ENCODE data around the gene SLC25A25. TPM values are rescaled to one million over a fixed set of nuclear protein-coding genes. Genes with fewer than 3 reads are reported as not detected.
"Not testable (repeated sequence)": the region's sequence is repeated elsewhere in the genome, so short reads cannot be mapped to it uniquely, and the experiment has no call there.

The SLC25A25 gene
- total RNA-seq, 1 experiment from 2014 or later = 23.7 TPM

- H3K4me3 ChIP-seq (ENCODE audit: insufficient read depth, low read depth, low read length) = no peak overlapping the region
- DNase-seq = no peak
- no peaks in the 10 kb centered on the region for H3K27me3 ChIP-seq (ENCODE audit: control insufficient read depth, insufficient read depth, low read length)
- no peaks in the 10 kb centered on the region for H3K36me3 ChIP-seq (replicated peaks; ENCODE audit: control insufficient read depth, insufficient read depth, low read length)
Observed at GRCh38 chr9:128042043-128042442, 26.0 kb upstream of the SLC25A25 start.

- DNase-seq = no peak
- Histone ChIP-seq H3K36me3 (replicated peaks; ENCODE audit: control insufficient read depth, insufficient read depth, low read length) (no peaks in the 10 kb centered on the region), H3K4me3 (ENCODE audit: insufficient read depth, low read depth, low read length) (no peak overlapping the region), H3K27me3 (ENCODE audit: control insufficient read depth, insufficient read depth, low read length) (no peaks in the 10 kb centered on the region)
Observed at GRCh38 chr9:128043467-128043868, 24.6 kb upstream of the SLC25A25 start.

- H3K27me3 ChIP-seq (ENCODE audit: control insufficient read depth, insufficient read depth, low read length); H3K4me3 ChIP-seq (ENCODE audit: insufficient read depth, low read depth, low read length); DNase-seq; H3K36me3 ChIP-seq (replicated peaks; ENCODE audit: control insufficient read depth, insufficient read depth, low read length): not testable (repeated sequence)
Observed at GRCh38 chr9:128045409-128045808, 22.6 kb upstream of the SLC25A25 start.

GRCh38 chr9:128045831-128046230 lies 22.2 kb upstream of the SLC25A25 start:
- no peak for DNase-seq
- Histone ChIP-seq H3K4me3 (ENCODE audit: insufficient read depth, low read depth, low read length) (no peak overlapping the region), H3K27me3 (ENCODE audit: control insufficient read depth, insufficient read depth, low read length) (no peaks in the 10 kb centered on the region), H3K36me3 (replicated peaks; ENCODE audit: control insufficient read depth, insufficient read depth, low read length) (no peaks in the 10 kb centered on the region)

GRCh38 chr9:128047231-128047630 lies 20.8 kb upstream of the SLC25A25 start:
- H3K4me3 ChIP-seq (ENCODE audit: insufficient read depth, low read depth, low read length) = no peak overlapping the region
- no peaks in the 10 kb centered on the region for H3K36me3 ChIP-seq (replicated peaks; ENCODE audit: control insufficient read depth, insufficient read depth, low read length)
- DNase-seq = no peak
- H3K27me3 ChIP-seq (ENCODE audit: control insufficient read depth, insufficient read depth, low read length) = no peaks in the 10 kb centered on the region

GRCh38 chr9:128048663-128049062 lies 19.4 kb upstream of the SLC25A25 start:
- DNase-seq = no peak
- H3K27me3 ChIP-seq (ENCODE audit: control insufficient read depth, insufficient read depth, low read length) = no peaks in the 10 kb centered on the region
- no peaks in the 10 kb centered on the region for H3K36me3 ChIP-seq (replicated peaks; ENCODE audit: control insufficient read depth, insufficient read depth, low read length)
- H3K4me3 ChIP-seq (ENCODE audit: insufficient read depth, low read depth, low read length) = no peak overlapping the region

- no peaks in the 10 kb centered on the region for H3K27me3 ChIP-seq (ENCODE audit: control insufficient read depth, insufficient read depth, low read length)
- no peak overlapping the region for H3K4me3 ChIP-seq (ENCODE audit: insufficient read depth, low read depth, low read length)
- DNase-seq = no peak
Observed at GRCh38 chr9:128049843-128050242, 18.2 kb upstream of the SLC25A25 start.

GRCh38 chr9:128051932-128052709 lies 15.9 kb upstream of the SLC25A25 start:
- H3K36me3 ChIP-seq (replicated peaks; ENCODE audit: control insufficient read depth, insufficient read depth, low read length) = no peaks in the 10 kb centered on the region
- no peak for DNase-seq
- no peak overlapping the region for H3K4me3 ChIP-seq (ENCODE audit: insufficient read depth, low read depth, low read length)
- H3K27me3 ChIP-seq (ENCODE audit: control insufficient read depth, insufficient read depth, low read length) = no peaks in the 10 kb centered on the region

More at GRCh38 chr9:128049843-128050242, 18.2 kb upstream of the SLC25A25 start:
- H3K36me3 ChIP-seq (replicated peaks; ENCODE audit: control insufficient read depth, insufficient read depth, low read length) = no peaks in the 10 kb centered on the region

GRCh38 chr9:128053560-128053959 lies 14.5 kb upstream of the SLC25A25 start:
- Histone ChIP-seq H3K27me3 (ENCODE audit: control insufficient read depth, insufficient read depth, low read length) (no peaks in the 10 kb centered on the region), H3K36me3 (replicated peaks; ENCODE audit: control insufficient read depth, insufficient read depth, low read length) (no peaks in the 10 kb centered on the region), H3K4me3 (ENCODE audit: insufficient read depth, low read depth, low read length) (no peak overlapping the region)
- DNase-seq = no peak

GRCh38 chr9:128054087-128054486 lies 13.9 kb upstream of the SLC25A25 start:
- no peaks in the 10 kb centered on the region for H3K27me3 ChIP-seq (ENCODE audit: control insufficient read depth, insufficient read depth, low read length)
- H3K36me3 ChIP-seq (replicated peaks; ENCODE audit: control insufficient read depth, insufficient read depth, low read length) = no peaks in the 10 kb centered on the region
- no peak overlapping the region for H3K4me3 ChIP-seq (ENCODE audit: insufficient read depth, low read depth, low read length)
- DNase-seq = no peak

GRCh38 chr9:128055344-128056040 lies 12.5 kb upstream of the SLC25A25 start:
- no peak overlapping the region for H3K4me3 ChIP-seq (ENCODE audit: insufficient read depth, low read depth, low read length)
- DNase-seq = peak; percentile 62

GRCh38 chr9:128056086-128056485 lies 11.9 kb upstream of the SLC25A25 start:
- DNase-seq = no peak
- H3K4me3 ChIP-seq (ENCODE audit: insufficient read depth, low read depth, low read length) = no peak overlapping the region
- H3K27me3 ChIP-seq (ENCODE audit: control insufficient read depth, insufficient read depth, low read length) = no peaks in the 10 kb centered on the region
- no peaks in the 10 kb centered on the region for H3K36me3 ChIP-seq (replicated peaks; ENCODE audit: control insufficient read depth, insufficient read depth, low read length)

More at GRCh38 chr9:128055344-128056040, 12.5 kb upstream of the SLC25A25 start:
- Histone ChIP-seq H3K36me3 (replicated peaks; ENCODE audit: control insufficient read depth, insufficient read depth, low read length) (no peaks in the 10 kb centered on the region), H3K27me3 (ENCODE audit: control insufficient read depth, insufficient read depth, low read length) (no peaks in the 10 kb centered on the region)

GRCh38 chr9:128056887-128057723 lies 10.9 kb upstream of the SLC25A25 start:
- no peaks in the 10 kb centered on the region; the same call in 1 of the 2 replicates for H3K36me3 ChIP-seq (replicated peaks; ENCODE audit: control insufficient read depth, insufficient read depth, low read length)
- no peak overlapping the region for H3K4me3 ChIP-seq (ENCODE audit: insufficient read depth, low read depth, low read length)
- no peaks in the 10 kb centered on the region for H3K27me3 ChIP-seq (ENCODE audit: control insufficient read depth, insufficient read depth, low read length)
- DNase-seq = no peak

- no peak overlapping the region for H3K4me3 ChIP-seq (ENCODE audit: insufficient read depth, low read depth, low read length)
- H3K36me3 ChIP-seq (replicated peaks; ENCODE audit: control insufficient read depth, insufficient read depth, low read length) = no peaks in the 10 kb centered on the region; the same call in 1 of the 2 replicates
- H3K27me3 ChIP-seq (ENCODE audit: control insufficient read depth, insufficient read depth, low read length) = no peaks in the 10 kb centered on the region
- no peak for DNase-seq
Observed at GRCh38 chr9:128057724-128058409, 10.2 kb upstream of the SLC25A25 start.
